Measurements from ENCODE around the gene CTTNBP2. TPM values are rescaled to one million over a fixed set of nuclear protein-coding genes. Genes with fewer than 3 reads are reported as not detected.

CTTNBP2 gene
- total RNA-seq, 2 donors from 2014 or later: 5.7 to 8.3 TPM

- 86% methylated on average over 1 of the region's 1 CpG for WGBS
- no peak overlapping the region for H3K4me3 ChIP-seq
- TF ChIP-seq POLR2A (IDR thresholded peaks at IDR 0.05) (no peak), CTCF (IDR thresholded peaks at IDR 0.05) (no peak), POLR2AphosphoS5 (IDR thresholded peaks at IDR 0.05) (no peak)
- no peaks in the 10 kb centered on the region for H3K27me3 ChIP-seq (replicated peaks; ENCODE audit: insufficient read depth)
- no peak for DNase-seq (ENCODE audit: low spot score)
- H3K36me3 ChIP-seq: no peaks in the 10 kb centered on the region
- no peaks in the 10 kb centered on the region for H3K9me3 ChIP-seq
- H3K4me1 ChIP-seq (replicated peaks): no peaks in the 10 kb centered on the region
- intact Hi-C loops (cut with DNase I): no loop called here
- no peak overlapping the region for H3K27ac ChIP-seq
Measured at GRCh38 chr7:117854186-117854585, 19.1 kb downstream of the CTTNBP2 start.

GRCh38 chr7:117848941-117849340 is 24.3 kb downstream of the CTTNBP2 start:
- no peak for TF ChIP-seq POLR2AphosphoS5 (IDR thresholded peaks at IDR 0.05)
- no peak for TF ChIP-seq CTCF (IDR thresholded peaks at IDR 0.05)
- no peak for TF ChIP-seq POLR2A (IDR thresholded peaks at IDR 0.05)
- intact Hi-C loops (cut with DNase I): no loop called here
- Histone ChIP-seq H3K4me3 (no peak overlapping the region), H3K9me3 (no peaks in the 10 kb centered on the region), H3K4me1 (replicated peaks) (no peaks in the 10 kb centered on the region), H3K27ac (no peak overlapping the region), H3K27me3 (replicated peaks; ENCODE audit: insufficient read depth) (no peaks in the 10 kb centered on the region), H3K36me3 (no peaks in the 10 kb centered on the region)
- 92% methylated on average over 7 of the region's 7 CpGs for WGBS
- DNase-seq (ENCODE audit: low spot score): no peak

- Histone ChIP-seq H3K27me3 (replicated peaks; ENCODE audit: insufficient read depth) (no peaks in the 10 kb centered on the region), H3K9me3 (no peaks in the 10 kb centered on the region), H3K27ac (no peak overlapping the region), H3K36me3 (no peaks in the 10 kb centered on the region), H3K4me1 (replicated peaks) (no peaks in the 10 kb centered on the region), H3K4me3 (no peak overlapping the region)
- intact Hi-C loops (cut with DNase I): no loop called here
- DNase-seq (ENCODE audit: low spot score): no peak
- WGBS: 97% methylated on average over 2 of the region's 2 CpGs
- TF ChIP-seq POLR2A (IDR thresholded peaks at IDR 0.05) (no peak), POLR2AphosphoS5 (IDR thresholded peaks at IDR 0.05) (no peak), CTCF (IDR thresholded peaks at IDR 0.05) (no peak)
Measured at GRCh38 chr7:117844678-117845077, 28.6 kb downstream of the CTTNBP2 start.

- H3K4me3 ChIP-seq: no peak overlapping the region
- H3K36me3 ChIP-seq: no peaks in the 10 kb centered on the region
- no peak for TF ChIP-seq CTCF (IDR thresholded peaks at IDR 0.05)
- TF ChIP-seq POLR2AphosphoS5 (IDR thresholded peaks at IDR 0.05): no peak
- TF ChIP-seq POLR2A (IDR thresholded peaks at IDR 0.05): no peak
- 93% methylated on average over 2 of the region's 2 CpGs for WGBS
- DNase-seq (ENCODE audit: low spot score): no peak
- intact Hi-C loops (cut with DNase I): no loop called here
- no peaks in the 10 kb centered on the region for H3K9me3 ChIP-seq
- H3K4me1 ChIP-seq (replicated peaks): no peaks in the 10 kb centered on the region
- H3K27ac ChIP-seq: no peak overlapping the region
- H3K27me3 ChIP-seq (replicated peaks; ENCODE audit: insufficient read depth): no peaks in the 10 kb centered on the region
Measured at GRCh38 chr7:117841611-117842010, 31.6 kb downstream of the CTTNBP2 start.

GRCh38 chr7:117841011-117841410 is 32.2 kb downstream of the CTTNBP2 start:
- TF ChIP-seq POLR2A (IDR thresholded peaks at IDR 0.05) (no peak), POLR2AphosphoS5 (IDR thresholded peaks at IDR 0.05) (no peak), CTCF (IDR thresholded peaks at IDR 0.05) (no peak)
- no peak overlapping the region for H3K4me3 ChIP-seq
- intact Hi-C loops (cut with DNase I): no loop called here
- H3K27ac ChIP-seq: no peak overlapping the region
- no peaks in the 10 kb centered on the region for H3K36me3 ChIP-seq
- no peak for DNase-seq (ENCODE audit: low spot score)
- no peaks in the 10 kb centered on the region for H3K27me3 ChIP-seq (replicated peaks; ENCODE audit: insufficient read depth)
- H3K9me3 ChIP-seq: no peaks in the 10 kb centered on the region
- no peaks in the 10 kb centered on the region for H3K4me1 ChIP-seq (replicated peaks)

All from prostate gland (tissue), 2 donors.